H9 (cell line): ENCODE results near the gene CARS1. TPM values are rescaled to one million over a fixed set of nuclear protein-coding genes. Genes with fewer than 3 reads are reported as not detected.

ENCODE experiments used
- DNase-seq: peaks from one replicate; pipeline ENCODE4 v3.0.0-alpha.2; 2017
- H2AFZ ChIP-seq: one replicate; pipeline ENCODE4 v1.6.1; 2013; ENCODE audit warnings: mild to moderate bottlenecking, low read length, control low read depth, moderate library complexity
- H2AK5ac ChIP-seq: 2 replicates; pipeline ENCODE4 v1.6.1; 2013; ENCODE audit warnings: low read length, control low read depth, mixed read lengths; ENCODE audit not compliant: insufficient read length
- H2BK120ac ChIP-seq: one replicate; pipeline ENCODE4 v1.6.1; 2013; ENCODE audit warnings: low read depth, mild to moderate bottlenecking, low read length, control low read depth, inconsistent platforms; ENCODE audit not compliant: poor library complexity, severe bottlenecking
- H2BK12ac ChIP-seq: 2 replicates; pipeline ENCODE4 v1.6.1; 2013; ENCODE audit warnings: low read length, control low read depth, mixed read lengths, low read depth; ENCODE audit not compliant: insufficient read length
- H2BK15ac ChIP-seq: 2 replicates; pipeline ENCODE4 v1.6.1; 2013; ENCODE audit warnings: low read depth, low read length, control low read depth
- H2BK20ac ChIP-seq: one replicate; pipeline ENCODE4 v1.6.1; 2013; ENCODE audit warnings: low read depth, mild to moderate bottlenecking, low read length, control low read depth, inconsistent platforms; ENCODE audit not compliant: poor library complexity, severe bottlenecking
- H2BK5ac ChIP-seq: 2 replicates; pipeline ENCODE4 v1.6.1; 2013; ENCODE audit warnings: low read length, control low read depth, mixed read lengths; ENCODE audit not compliant: insufficient read length
- H3K14ac ChIP-seq: 2 replicates; pipeline ENCODE4 v1.6.1; 2013; ENCODE audit warnings: low read length, control low read depth; ENCODE audit not compliant: insufficient read depth
- H3K18ac ChIP-seq: 2 replicates; pipeline ENCODE4 v1.6.1; 2013; ENCODE audit warnings: low read depth, mild to moderate bottlenecking, mixed read lengths, low read length, control low read depth; ENCODE audit not compliant: insufficient read length
- H3K23ac ChIP-seq: 2 replicates; pipeline ENCODE4 v1.6.1; 2013; ENCODE audit warnings: low read length, control low read depth, mixed read lengths, low read depth; ENCODE audit not compliant: insufficient read length
- H3K23me2 ChIP-seq: 2 replicates; pipeline ENCODE4 v1.6.1; 2013; ENCODE audit warnings: low read depth, mild to moderate bottlenecking, mixed read lengths, low read length, control low read depth; ENCODE audit not compliant: insufficient read length, poor library complexity, severe bottlenecking
- H3K27ac ChIP-seq: 2 replicates; pipeline ENCODE4 v1.5.1; 2013; ENCODE audit warnings: low read length, control low read depth, mixed read lengths, low read depth; ENCODE audit not compliant: insufficient read length
- H3K27me3 ChIP-seq: 2 replicates; pipeline ENCODE4 v1.6.1; 2013; ENCODE audit warnings: low read length, control low read depth, inconsistent platforms; ENCODE audit not compliant: insufficient read depth
- H3K4ac ChIP-seq: 2 replicates; pipeline ENCODE4 v1.6.1; 2013; ENCODE audit warnings: low read depth, mild to moderate bottlenecking, control low read depth, inconsistent platforms, low read length, moderate library complexity
- H3K4me1 ChIP-seq: 2 replicates; pipeline ENCODE4 v1.6.1; 2013; ENCODE audit warnings: low read length, control low read depth, inconsistent platforms; ENCODE audit not compliant: insufficient read depth
- H3K4me2 ChIP-seq: 2 replicates; pipeline ENCODE4 v1.6.1; 2013; ENCODE audit warnings: low read length, control low read depth, mixed read lengths; ENCODE audit not compliant: insufficient read length, insufficient read depth
- H3K56ac ChIP-seq: 2 replicates; pipeline ENCODE4 v1.6.1; 2013; ENCODE audit warnings: low read depth, mild to moderate bottlenecking, mixed read lengths, low read length, control low read depth; ENCODE audit not compliant: insufficient read length
- H3K79me1 ChIP-seq: 2 replicates; pipeline ENCODE4 v1.6.1; 2013; ENCODE audit warnings: low read depth, mild to moderate bottlenecking, moderate library complexity, low read length, control low read depth, inconsistent platforms; ENCODE audit not compliant: insufficient read depth, poor library complexity, severe bottlenecking
- H3K79me2 ChIP-seq: 2 replicates; pipeline ENCODE4 v1.6.1; 2013; ENCODE audit warnings: low read length, control low read depth, inconsistent platforms; ENCODE audit not compliant: insufficient read depth
- H3K9ac ChIP-seq: 2 replicates; pipeline ENCODE4 v1.6.1; 2013; ENCODE audit warnings: low read length, control low read depth, mixed read lengths; ENCODE audit not compliant: insufficient read length; ENCODE audit errors: extremely low read depth
- H3K9me3 ChIP-seq: one replicate; pipeline ENCODE4 v1.6.1; 2013; ENCODE audit warnings: low read depth, low read length, inconsistent platforms; ENCODE audit not compliant: control insufficient read depth
- H3T11ph ChIP-seq: one replicate; pipeline ENCODE4 v1.6.1; 2013; ENCODE audit warnings: mild to moderate bottlenecking, low read length, control low read depth, inconsistent platforms
- H4K20me1 ChIP-seq: one replicate; pipeline ENCODE4 v1.6.1; 2013; ENCODE audit not compliant: control insufficient read depth, insufficient read length, insufficient read depth
- H4K5ac ChIP-seq: 2 replicates; pipeline ENCODE4 v1.6.1; 2013; ENCODE audit warnings: low read depth, mild to moderate bottlenecking, mixed read lengths, low read length, control low read depth; ENCODE audit not compliant: insufficient read length
- H4K8ac ChIP-seq: replicated peaks from 2 replicates; pipeline ENCODE4 v1.6.1; 2013; ENCODE audit warnings: low read length, control low read depth, mixed read lengths, low read depth; ENCODE audit not compliant: insufficient read length
- H4K91ac ChIP-seq: 2 replicates; pipeline ENCODE4 v1.6.1; 2013; ENCODE audit warnings: low read depth, mild to moderate bottlenecking, moderate library complexity, mixed read lengths, low read length, control low read depth; ENCODE audit not compliant: insufficient read length
- H3K27ac Mint-ChIP-seq, 3 experiments: 2 replicates in 2 of 3; 3 replicates in 1 of 3; pipeline ENCODE4 v1.8.0; 2020 to 2021; ENCODE audit warnings: mixed read lengths in 3 of 3, mild to moderate bottlenecking in 1 of 3, moderate library complexity in 1 of 3
- H3K27me3 Mint-ChIP-seq: 2 replicates; pipeline ENCODE4 v1.8.0; 2021; ENCODE audit warnings: low read depth, mild to moderate bottlenecking, moderate library complexity, mixed read lengths
- H3K36me3 Mint-ChIP-seq, 3 experiments: 2 replicates in 2 of 3; 3 replicates in 1 of 3; pipeline ENCODE4 v1.8.0; 2020 to 2021; ENCODE audit warnings: low read depth in 3 of 3, mixed read lengths in 3 of 3; ENCODE audit not compliant: insufficient read depth in 1 of 3
- H3K4me1 Mint-ChIP-seq, 2 experiments: 2 replicates each; pipeline ENCODE4 v1.8.0; 2020; ENCODE audit warnings: mixed read lengths in 2 of 2
- H3K4me3 Mint-ChIP-seq, 2 experiments: 2 replicates in 1 of 2; 3 replicates in 1 of 2; pipeline ENCODE4 v1.8.0; 2020 to 2021; ENCODE audit warnings: mild to moderate bottlenecking in 2 of 2, mixed read lengths in 2 of 2, moderate library complexity in 1 of 2
- H3K9me3 Mint-ChIP-seq, 2 experiments: 2 replicates in 1 of 2; 3 replicates in 1 of 2; pipeline ENCODE4 v1.8.0; 2020; ENCODE audit warnings: mild to moderate bottlenecking in 2 of 2, mixed read lengths in 2 of 2, moderate library complexity in 1 of 2
- WGBS: extraction: QIAGEN DNeasy Blood & Tissue Kit; methylation state at CpG from one replicate; pipeline ENCODE4 v1.1.7; 2013; ENCODE audit warnings: missing lambda C conversion rate, low lambda C conversion rate, mixed read lengths; ENCODE audit not compliant: insufficient read length; ENCODE audit errors: extremely low coverage; 5-methylcytosine and 5-hydroxymethylcytosine counted together
- total RNA-seq: library from RNA; stranded (reverse); gene quantifications from 2 replicates; pipeline ENCODE4 v1.2.1, GENCODE V29; 2021
- TF ChIP-seq, protein P1 (sequence below): fragments of 200-600 bp; sonication (generic); conservative IDR thresholded peaks from 3 replicates; pipeline ENCODE4 v1.8.0; 2021; ENCODE audit warnings: antibody characterized with exemption, mild to moderate bottlenecking

The CARS1 gene
- total RNA-seq, 1 experiment from 2014 or later, result 92.3 TPM

DNA sequence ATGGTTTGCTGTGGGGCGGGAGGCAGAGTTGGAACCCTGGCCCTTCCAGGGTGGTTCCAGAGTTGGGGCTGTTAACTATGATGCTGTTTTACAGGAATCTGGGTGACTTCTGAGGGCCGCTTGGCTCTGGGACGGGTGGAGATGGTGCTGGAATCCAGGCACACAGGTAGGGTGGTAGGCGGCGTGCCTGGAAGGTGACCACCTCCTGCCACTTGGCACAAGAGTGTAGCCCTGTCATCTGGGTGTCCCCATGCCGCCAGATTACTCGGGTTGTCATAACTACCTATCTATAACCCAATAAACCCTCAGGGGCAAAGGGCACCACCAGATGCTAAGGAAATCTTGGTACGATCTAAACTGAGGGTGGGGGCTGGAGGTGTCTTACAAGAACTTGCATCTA lies 1.3 kb downstream of the CARS1 start:
- Histone ChIP-seq H2AK5ac (no peak overlapping the region), H3K23ac (no peak overlapping the region), H3K27ac (no peak overlapping the region), H3K56ac (no peak overlapping the region), H3K18ac (no peak overlapping the region), H2BK120ac (no peak overlapping the region), H3K9ac (peak overlapping the region; percentile 13), H2BK5ac (no peak overlapping the region), H3K4me1 (no peaks in the 10 kb centered on the region), H3K23me2 (peaks cover 5% of the 10 kb centered on the region), H3K9me3 (no peaks in the 10 kb centered on the region), H3K79me1 (peaks cover 11% of the 10 kb centered on the region), H2BK20ac (no peak overlapping the region), H4K20me1 (no peaks in the 10 kb centered on the region), H4K91ac (no peak overlapping the region), H3K27me3 (no peaks in the 10 kb centered on the region), H3K14ac (no peak overlapping the region), H4K5ac (no peak overlapping the region), H3T11ph (no peak overlapping the region), H3K4ac (no peak overlapping the region), H3K79me2 (peaks cover 31% of the 10 kb centered on the region; the same call in 1 of the 2 replicates), H3K4me2 (peak overlapping the region; percentile 92), H2BK15ac (no peak overlapping the region), H2AFZ (no peak overlapping the region), H2BK12ac (no peak overlapping the region), H4K8ac (no peak overlapping the region)
- DNase-seq, result no peak
- WGBS, result no CpG with 5 or more reads among the region's 8 CpGs
- Mint-ChIP-seq H3K4me3 (peak overlapping the region; percentile 85 to 93), H3K36me3 (peaks cover 7 to 29% (median 26%) of the 10 kb centered on the region in 3 experiments; a peak in 6 of 7 replicates), H3K9me3 (no peaks in the 10 kb centered on the region), H3K27me3 (no peaks in the 10 kb centered on the region), H3K27ac (peak overlapping the region in 1 of 3 experiments; percentile 82; a peak in 1 of 7 replicates), H3K4me1 (peaks cover 42 to 48% of the 10 kb centered on the region in 2 experiments)
- TF ChIP-seq, protein P1, sequence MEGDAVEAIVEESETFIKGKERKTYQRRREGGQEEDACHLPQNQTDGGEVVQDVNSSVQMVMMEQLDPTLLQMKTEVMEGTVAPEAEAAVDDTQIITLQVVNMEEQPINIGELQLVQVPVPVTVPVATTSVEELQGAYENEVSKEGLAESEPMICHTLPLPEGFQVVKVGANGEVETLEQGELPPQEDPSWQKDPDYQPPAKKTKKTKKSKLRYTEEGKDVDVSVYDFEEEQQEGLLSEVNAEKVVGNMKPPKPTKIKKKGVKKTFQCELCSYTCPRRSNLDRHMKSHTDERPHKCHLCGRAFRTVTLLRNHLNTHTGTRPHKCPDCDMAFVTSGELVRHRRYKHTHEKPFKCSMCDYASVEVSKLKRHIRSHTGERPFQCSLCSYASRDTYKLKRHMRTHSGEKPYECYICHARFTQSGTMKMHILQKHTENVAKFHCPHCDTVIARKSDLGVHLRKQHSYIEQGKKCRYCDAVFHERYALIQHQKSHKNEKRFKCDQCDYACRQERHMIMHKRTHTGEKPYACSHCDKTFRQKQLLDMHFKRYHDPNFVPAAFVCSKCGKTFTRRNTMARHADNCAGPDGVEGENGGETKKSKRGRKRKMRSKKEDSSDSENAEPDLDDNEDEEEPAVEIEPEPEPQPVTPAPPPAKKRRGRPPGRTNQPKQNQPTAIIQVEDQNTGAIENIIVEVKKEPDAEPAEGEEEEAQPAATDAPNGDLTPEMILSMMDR, result no peak
